ENCODE measurements around the gene STX16.

DNA sequence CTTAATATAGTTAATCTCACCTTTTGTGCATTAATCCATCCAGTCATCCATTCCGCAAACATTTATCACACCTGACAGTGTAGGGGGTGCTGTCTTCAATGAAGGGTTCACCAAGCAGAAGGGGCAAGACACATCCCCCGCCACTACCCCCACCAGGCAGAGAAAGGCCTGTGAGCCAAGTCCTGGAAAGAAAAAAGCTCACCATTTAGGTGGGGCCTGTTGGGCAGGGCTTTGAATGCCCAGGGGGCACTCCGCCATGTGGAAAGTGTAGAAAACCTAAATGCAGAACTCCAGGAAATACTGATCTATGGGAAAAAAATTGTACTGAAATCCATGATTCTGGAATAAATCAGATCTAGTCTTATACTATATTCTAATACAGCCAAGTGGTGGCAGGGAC is 4.8 kb upstream of the STX16 start:
- no peak for TF ChIP-seq SIN3A (IDR thresholded peaks at IDR 0.05; ENCODE audit: borderline replicate concordance, insufficient read depth, low read length)
- TF ChIP-seq TAF1 (IDR thresholded peaks at IDR 0.05; ENCODE audit: borderline replicate concordance, insufficient read depth, low read length): no peak

Measured in PFSK-1 (cell line).